ENCODE measurements around the gene CNPY4.

DNA sequence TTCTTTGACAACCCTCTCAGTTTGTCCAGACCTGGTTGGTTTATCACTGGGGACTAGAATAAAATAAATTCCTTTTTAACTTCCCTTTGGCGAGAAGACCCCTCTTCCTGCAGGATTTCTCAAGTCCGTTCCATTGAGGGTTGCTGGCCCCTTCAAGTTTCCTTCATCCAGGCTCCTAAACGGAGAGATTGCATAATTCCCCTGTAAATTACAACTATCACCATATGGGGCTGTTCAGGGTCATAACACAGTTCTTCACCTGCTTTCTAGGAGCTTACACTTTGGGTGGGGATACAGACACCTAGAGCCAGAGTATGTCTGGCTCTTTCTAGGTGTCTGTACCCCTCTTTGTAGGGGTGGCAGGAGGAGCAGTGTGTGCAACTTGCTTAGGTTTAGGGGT lies 33.9 kb upstream of the CNPY4 start:
- TF ChIP-seq CTCF (IDR thresholded peaks at IDR 0.05) (no peak), EZH2 (IDR thresholded peaks at IDR 0.05; ENCODE audit: borderline replicate concordance, insufficient read depth, low read depth, low read length, poor library complexity, severe bottlenecking) (no peak)

All from B cell (primary cell).